Measurements from ENCODE around the gene S100A7.

DNA sequence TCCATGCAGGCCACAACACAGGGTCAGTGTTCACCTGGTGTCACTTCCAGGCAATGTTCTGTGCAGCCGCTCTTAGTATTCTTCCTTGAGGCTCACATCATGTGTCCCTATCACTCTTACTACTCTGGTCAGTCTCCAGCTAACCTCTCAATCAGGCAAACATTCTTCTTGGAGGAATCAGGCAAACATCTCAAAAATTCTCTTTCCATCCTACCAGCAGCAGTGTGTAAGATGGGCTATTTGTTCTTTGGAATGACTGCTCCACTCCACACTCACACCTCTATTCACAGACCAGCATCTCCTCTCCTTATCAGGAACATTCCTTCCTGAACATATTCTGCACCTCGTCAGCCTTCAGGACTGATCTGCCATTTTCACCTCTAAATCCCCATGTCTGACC lies 40.1 kb downstream of the S100A7 start:
- TF ChIP-seq POLR2AphosphoS5 (IDR thresholded peaks at IDR 0.05; ENCODE audit: control insufficient read depth, insufficient read depth, low read depth, low read length) (no peak), CREB1 (IDR thresholded peaks at IDR 0.05) (no peak), CREB1 (CRISPR knock-in tag; IDR thresholded peaks at IDR 0.05) (no peak), POLR3G (IDR thresholded peaks at IDR 0.05; ENCODE audit: extremely low read depth, insufficient read length, insufficient replicate concordance) (no peak), MXI1 (IDR thresholded peaks at IDR 0.05; ENCODE audit: low read depth, low read length) (no peak), ZKSCAN1 (IDR thresholded peaks at IDR 0.05; ENCODE audit: low read depth, low read length) (no peak), TFAM (CRISPR knock-in tag; conservative IDR thresholded peaks at IDR 0.05) (no peak)
- TF ChIP-seq, protein P1, sequence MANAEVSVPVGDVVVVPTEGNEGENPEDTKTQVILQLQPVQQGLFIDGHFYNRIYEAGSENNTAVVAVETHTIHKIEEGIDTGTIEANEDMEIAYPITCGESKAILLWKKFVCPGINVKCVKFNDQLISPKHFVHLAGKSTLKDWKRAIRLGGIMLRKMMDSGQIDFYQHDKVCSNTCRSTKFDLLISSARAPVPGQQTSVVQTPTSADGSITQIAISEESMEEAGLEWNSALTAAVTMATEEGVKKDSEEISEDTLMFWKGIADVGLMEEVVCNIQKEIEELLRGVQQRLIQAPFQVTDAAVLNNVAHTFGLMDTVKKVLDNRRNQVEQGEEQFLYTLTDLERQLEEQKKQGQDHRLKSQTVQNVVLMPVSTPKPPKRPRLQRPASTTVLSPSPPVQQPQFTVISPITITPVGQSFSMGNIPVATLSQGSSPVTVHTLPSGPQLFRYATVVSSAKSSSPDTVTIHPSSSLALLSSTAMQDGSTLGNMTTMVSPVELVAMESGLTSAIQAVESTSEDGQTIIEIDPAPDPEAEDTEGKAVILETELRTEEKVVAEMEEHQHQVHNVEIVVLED (CRISPR knock-in tag; IDR thresholded peaks at IDR 0.05), result no peak
- TF ChIP-seq, protein P2, sequence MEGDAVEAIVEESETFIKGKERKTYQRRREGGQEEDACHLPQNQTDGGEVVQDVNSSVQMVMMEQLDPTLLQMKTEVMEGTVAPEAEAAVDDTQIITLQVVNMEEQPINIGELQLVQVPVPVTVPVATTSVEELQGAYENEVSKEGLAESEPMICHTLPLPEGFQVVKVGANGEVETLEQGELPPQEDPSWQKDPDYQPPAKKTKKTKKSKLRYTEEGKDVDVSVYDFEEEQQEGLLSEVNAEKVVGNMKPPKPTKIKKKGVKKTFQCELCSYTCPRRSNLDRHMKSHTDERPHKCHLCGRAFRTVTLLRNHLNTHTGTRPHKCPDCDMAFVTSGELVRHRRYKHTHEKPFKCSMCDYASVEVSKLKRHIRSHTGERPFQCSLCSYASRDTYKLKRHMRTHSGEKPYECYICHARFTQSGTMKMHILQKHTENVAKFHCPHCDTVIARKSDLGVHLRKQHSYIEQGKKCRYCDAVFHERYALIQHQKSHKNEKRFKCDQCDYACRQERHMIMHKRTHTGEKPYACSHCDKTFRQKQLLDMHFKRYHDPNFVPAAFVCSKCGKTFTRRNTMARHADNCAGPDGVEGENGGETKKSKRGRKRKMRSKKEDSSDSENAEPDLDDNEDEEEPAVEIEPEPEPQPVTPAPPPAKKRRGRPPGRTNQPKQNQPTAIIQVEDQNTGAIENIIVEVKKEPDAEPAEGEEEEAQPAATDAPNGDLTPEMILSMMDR (IDR thresholded peaks at IDR 0.05 in 2 of 3, conservative IDR thresholded peaks at IDR 0.05 in 1 of 3; ENCODE audit: insufficient read depth in 2 of 3, low read depth in 1 of 3, low read length in 3 of 3), result no peak
- TF ChIP-seq, protein P3, sequence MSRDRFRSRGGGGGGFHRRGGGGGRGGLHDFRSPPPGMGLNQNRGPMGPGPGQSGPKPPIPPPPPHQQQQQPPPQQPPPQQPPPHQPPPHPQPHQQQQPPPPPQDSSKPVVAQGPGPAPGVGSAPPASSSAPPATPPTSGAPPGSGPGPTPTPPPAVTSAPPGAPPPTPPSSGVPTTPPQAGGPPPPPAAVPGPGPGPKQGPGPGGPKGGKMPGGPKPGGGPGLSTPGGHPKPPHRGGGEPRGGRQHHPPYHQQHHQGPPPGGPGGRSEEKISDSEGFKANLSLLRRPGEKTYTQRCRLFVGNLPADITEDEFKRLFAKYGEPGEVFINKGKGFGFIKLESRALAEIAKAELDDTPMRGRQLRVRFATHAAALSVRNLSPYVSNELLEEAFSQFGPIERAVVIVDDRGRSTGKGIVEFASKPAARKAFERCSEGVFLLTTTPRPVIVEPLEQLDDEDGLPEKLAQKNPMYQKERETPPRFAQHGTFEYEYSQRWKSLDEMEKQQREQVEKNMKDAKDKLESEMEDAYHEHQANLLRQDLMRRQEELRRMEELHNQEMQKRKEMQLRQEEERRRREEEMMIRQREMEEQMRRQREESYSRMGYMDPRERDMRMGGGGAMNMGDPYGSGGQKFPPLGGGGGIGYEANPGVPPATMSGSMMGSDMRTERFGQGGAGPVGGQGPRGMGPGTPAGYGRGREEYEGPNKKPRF (IDR thresholded peaks at IDR 0.05; ENCODE audit: low read depth, low read length), result no peak

Measured in K562 (cell line).